Neuronal stem cell (in vitro differentiated cells): ENCODE data around the gene DDX53.

ENCODE experiments used
- DNase-seq: peaks from one replicate; pipeline ENCODE4 v3.0.0-alpha.2; 2013; ENCODE audit warnings: low spot score
- H2AFZ ChIP-seq: one replicate; pipeline ENCODE4 v1.6.1; 2013; ENCODE audit warnings: mild to moderate bottlenecking, low read length, inconsistent platforms
- H2AK5ac ChIP-seq: 2 replicates; pipeline ENCODE4 v1.6.1; 2013; ENCODE audit warnings: low read depth, mild to moderate bottlenecking, inconsistent platforms, low read length, moderate library complexity, mixed read lengths
- H2BK120ac ChIP-seq: 2 replicates; pipeline ENCODE4 v1.6.1; 2013; ENCODE audit warnings: low read depth, mild to moderate bottlenecking, inconsistent platforms, low read length, moderate library complexity, mixed read lengths
- H2BK12ac ChIP-seq: one replicate; pipeline ENCODE4 v1.6.1; 2013; ENCODE audit warnings: low read length, inconsistent platforms
- H2BK15ac ChIP-seq: 2 replicates; pipeline ENCODE4 v1.6.1; 2013; ENCODE audit warnings: mild to moderate bottlenecking, low read length, inconsistent platforms, mixed read lengths
- H2BK5ac ChIP-seq: one replicate; pipeline ENCODE4 v1.6.1; 2013; ENCODE audit warnings: inconsistent platforms, mild to moderate bottlenecking, low read length, moderate library complexity
- H3K14ac ChIP-seq: one replicate; pipeline ENCODE4 v1.6.1; 2013; ENCODE audit warnings: low read length, inconsistent platforms
- H3K18ac ChIP-seq: 2 replicates; pipeline ENCODE4 v1.6.1; 2013; ENCODE audit warnings: low read length, inconsistent platforms
- H3K23ac ChIP-seq: 2 replicates; pipeline ENCODE4 v1.6.1; 2013; ENCODE audit warnings: low read depth, mild to moderate bottlenecking, mixed read lengths, low read length, inconsistent platforms; ENCODE audit not compliant: poor library complexity
- H3K27ac ChIP-seq: replicated peaks from 3 replicates; pipeline ENCODE4 v1.5.1; 2013; ENCODE audit warnings: low read length, inconsistent platforms
- H3K27me3 ChIP-seq, 3 experiments: 2 replicates each; pipeline ENCODE4 v1.6.1; 2013; ENCODE audit warnings: low read length in 3 of 3, mild to moderate bottlenecking in 2 of 3, inconsistent platforms in 1 of 3, low read depth in 1 of 3, mixed read lengths in 1 of 3, moderate library complexity in 1 of 3; ENCODE audit not compliant: control insufficient read depth in 3 of 3, insufficient read depth in 3 of 3
- H3K36me3 ChIP-seq, 2 donors: replicated peaks in 1 of 2; 2 replicates each; pipeline ENCODE4 v1.6.1; 2013; ENCODE audit warnings: low read length in 2 of 2; ENCODE audit not compliant: control insufficient read depth in 2 of 2, insufficient read depth in 2 of 2
- H3K4ac ChIP-seq: 2 replicates; pipeline ENCODE4 v1.6.1; 2013; ENCODE audit warnings: inconsistent platforms, mild to moderate bottlenecking, low read length, moderate library complexity
- H3K4me1 ChIP-seq, 2 donors: 1 replicate in 1 of 2; 2 replicates in 1 of 2; pipeline ENCODE4 v1.6.1; 2013; ENCODE audit warnings: low read length in 2 of 2, low read depth in 1 of 2; ENCODE audit not compliant: control insufficient read depth in 2 of 2, insufficient read depth in 1 of 2
- H3K4me2 ChIP-seq: one replicate; pipeline ENCODE4 v1.6.1; 2013; ENCODE audit warnings: mild to moderate bottlenecking, low read length, inconsistent platforms; ENCODE audit not compliant: insufficient read depth, poor library complexity, severe bottlenecking
- H3K4me3 ChIP-seq, 2 donors: 2 replicates each; pipeline ENCODE4 v1.5.1; 2013; ENCODE audit warnings: low read length in 2 of 2, mild to moderate bottlenecking in 2 of 2, inconsistent platforms in 1 of 2, moderate library complexity in 1 of 2
- H3K79me1 ChIP-seq: one replicate; pipeline ENCODE4 v1.6.1; 2013; ENCODE audit warnings: low read depth, mild to moderate bottlenecking, inconsistent platforms, low read length, moderate library complexity
- H3K9ac ChIP-seq: one replicate; pipeline ENCODE4 v1.6.1; 2013; ENCODE audit warnings: mild to moderate bottlenecking, low read depth, low read length, inconsistent platforms; ENCODE audit not compliant: poor library complexity
- H3K9me3 ChIP-seq, 2 donors: replicated peaks in 1 of 2; 2 replicates each; pipeline versions ENCODE3 to v1.6.1; 2013; ENCODE audit warnings: low read length in 2 of 2, mild to moderate bottlenecking in 2 of 2, inconsistent platforms in 1 of 2, low read depth in 1 of 2, mixed read lengths in 1 of 2, moderate library complexity in 1 of 2; ENCODE audit not compliant: control insufficient read depth in 2 of 2, insufficient read depth in 1 of 2
- H4K8ac ChIP-seq: one replicate; pipeline ENCODE4 v1.6.1; 2013; ENCODE audit warnings: low read depth, mild to moderate bottlenecking, inconsistent platforms, low read length, moderate library complexity
- H4K91ac ChIP-seq: one replicate; pipeline ENCODE4 v1.6.1; 2013; ENCODE audit warnings: low read length, low read depth, mild to moderate bottlenecking, inconsistent platforms; ENCODE audit not compliant: poor library complexity
- WGBS, 2 donors: extraction: QIAGEN DNeasy Blood & Tissue Kit; methylation state at CpG; one replicate each; pipeline ENCODE4 v1.1.7; 2013; ENCODE audit warnings: missing lambda C conversion rate in 2 of 2, mixed read lengths in 1 of 2; ENCODE audit not compliant: insufficient read length in 2 of 2, insufficient replicate concordance in 1 of 2; ENCODE audit errors: extremely low coverage in 2 of 2; 5-methylcytosine and 5-hydroxymethylcytosine counted together

DDX53 gene

DNA sequence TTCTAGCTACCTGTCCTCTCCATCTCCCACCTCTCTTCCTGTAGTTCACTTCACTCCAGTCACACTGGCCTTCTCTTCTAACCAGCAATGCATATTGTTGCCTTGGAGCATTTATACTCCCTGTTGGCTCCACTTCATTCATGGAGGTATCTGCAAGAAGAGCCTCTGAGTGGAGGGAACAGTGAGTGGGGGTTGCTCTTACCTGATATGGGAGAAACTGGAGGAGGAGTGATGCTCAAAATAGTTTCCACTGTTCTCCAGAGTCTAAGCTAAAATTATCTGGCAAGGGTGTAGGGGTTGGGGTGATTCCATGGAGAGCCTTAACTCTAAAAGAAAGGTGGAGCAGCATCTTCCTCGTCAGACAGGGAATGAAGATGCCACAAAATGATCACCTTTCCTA lies 28.9 kb upstream of the DDX53 start:
- DNase-seq: no peak
- Histone ChIP-seq H2BK5ac (no peak overlapping the region), H2BK120ac (no peak overlapping the region), H2AK5ac (no peak overlapping the region), H4K91ac (no peak overlapping the region), H3K4me1 (no peaks in the 10 kb centered on the region), H3K4me2 (no peak overlapping the region), H3K18ac (no peak overlapping the region), H2BK12ac (no peak overlapping the region), H3K27ac (no peak overlapping the region), H4K8ac (no peak overlapping the region), H3K14ac (no peak overlapping the region), H2AFZ (no peak overlapping the region), H3K79me1 (no peaks in the 10 kb centered on the region), H3K23ac (no peak overlapping the region), H3K4me3 (no peak overlapping the region), H3K27me3 (no peaks in the 10 kb centered on the region), H2BK15ac (no peak overlapping the region), H3K9me3 (no peaks in the 10 kb centered on the region), H3K9ac (no peak overlapping the region), H3K4ac (no peak overlapping the region), H3K36me3 (no peaks in the 10 kb centered on the region)
- WGBS, 2 donors: no CpG with 5 or more reads among the region's 1 CpG

DNA sequence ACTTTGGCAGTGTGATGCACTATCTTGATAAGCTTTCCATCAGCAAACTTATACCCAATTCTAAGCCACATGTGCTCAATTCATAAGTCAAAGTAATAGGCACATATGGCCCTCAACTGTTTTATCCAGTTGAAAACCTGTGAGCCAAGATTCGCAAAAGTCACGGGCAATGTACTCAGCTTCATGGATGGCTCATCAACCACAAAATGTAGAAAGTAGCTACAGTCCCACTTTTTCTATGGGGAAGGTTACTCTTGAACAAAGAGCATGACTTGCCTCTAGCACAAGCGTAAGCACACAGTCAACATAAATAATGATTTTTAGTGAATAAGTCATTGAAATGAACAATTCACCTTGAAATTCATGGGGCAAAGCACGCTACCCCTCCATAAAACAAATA lies 25.1 kb upstream of the DDX53 start:
- H2BK15ac ChIP-seq: no peak overlapping the region
- WGBS, 2 donors: no CpG with 5 or more reads among the region's 4 CpGs

DNA sequence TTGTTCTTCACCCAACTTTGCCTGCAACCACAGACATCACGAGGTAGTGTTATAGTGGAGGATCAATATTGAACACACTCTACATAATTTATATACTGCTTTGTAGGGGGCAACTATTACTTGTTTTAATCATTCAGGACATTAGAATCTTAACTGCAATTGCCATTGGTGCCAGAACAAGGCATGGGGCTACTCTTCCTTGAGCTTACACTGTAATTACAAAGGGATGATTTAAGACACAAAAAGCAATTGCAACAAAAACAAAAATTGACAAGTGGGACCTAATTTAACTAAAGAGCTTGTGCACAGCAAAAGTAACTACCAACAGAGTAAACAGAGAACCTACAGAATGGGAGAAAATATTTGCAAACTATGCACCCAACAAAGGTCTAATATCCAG lies 24.0 kb upstream of the DDX53 start:
- no peak overlapping the region for H2BK5ac ChIP-seq
- H3K4me2 ChIP-seq: no peak overlapping the region
- H2AFZ ChIP-seq: no peak overlapping the region

More for the DNA sequence above, 25.1 kb upstream of the DDX53 start:
- no peak overlapping the region for H3K14ac ChIP-seq
- no peak overlapping the region for H2AK5ac ChIP-seq
- no peak overlapping the region for H3K27ac ChIP-seq
- no peak for DNase-seq
- H2AFZ ChIP-seq: no peak overlapping the region
- no peak overlapping the region for H3K18ac ChIP-seq
- no peak overlapping the region for H3K4me2 ChIP-seq
- no peaks in the 10 kb centered on the region for H3K79me1 ChIP-seq
- no peaks in the 10 kb centered on the region for H3K4me1 ChIP-seq
- no peaks in the 10 kb centered on the region for H3K27me3 ChIP-seq
- H2BK5ac ChIP-seq: no peak overlapping the region
- H3K23ac ChIP-seq: no peak overlapping the region
- no peak overlapping the region for H3K4me3 ChIP-seq
- H3K4ac ChIP-seq: no peak overlapping the region
- H4K91ac ChIP-seq: no peak overlapping the region
- no peaks in the 10 kb centered on the region for H3K36me3 ChIP-seq
- H3K9me3 ChIP-seq: no peaks in the 10 kb centered on the region
- H2BK12ac ChIP-seq: no peak overlapping the region
- no peak overlapping the region for H2BK120ac ChIP-seq
- H3K9ac ChIP-seq: no peak overlapping the region
- H4K8ac ChIP-seq: no peak overlapping the region

DNA sequence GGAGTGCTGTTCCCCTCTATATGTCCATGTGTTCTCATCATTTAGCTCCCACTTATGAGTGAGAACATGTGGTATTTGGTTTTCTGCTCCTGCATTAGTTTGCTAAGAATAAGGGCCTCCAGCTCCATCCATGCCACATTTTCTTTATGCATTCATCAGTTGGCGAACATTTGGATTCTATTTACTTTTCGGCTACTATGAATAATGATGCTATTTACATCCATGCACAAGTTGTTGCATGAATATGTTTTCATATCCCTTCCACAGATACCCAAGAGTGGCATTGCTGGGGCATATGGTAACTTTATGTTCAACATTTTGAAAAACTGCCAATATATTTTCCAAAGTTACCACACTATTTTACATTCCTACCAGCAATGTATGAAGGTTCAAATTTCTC lies 13.8 kb upstream of the DDX53 start:
- no peak overlapping the region for H2BK15ac ChIP-seq
- no peak overlapping the region for H3K14ac ChIP-seq
- H3K9me3 ChIP-seq: no peaks in the 10 kb centered on the region
- no peak overlapping the region for H2BK120ac ChIP-seq
- H3K23ac ChIP-seq: no peak overlapping the region
- H3K27ac ChIP-seq: no peak overlapping the region
- no peak overlapping the region for H4K91ac ChIP-seq
- no peak overlapping the region for H2AK5ac ChIP-seq
- H2BK5ac ChIP-seq: no peak overlapping the region
- DNase-seq: no peak
- no peak overlapping the region for H3K4me3 ChIP-seq
- H2AFZ ChIP-seq: no peak overlapping the region
- no peaks in the 10 kb centered on the region for H3K4me1 ChIP-seq
- H3K18ac ChIP-seq: no peak overlapping the region
- no peak overlapping the region for H3K4ac ChIP-seq
- H3K9ac ChIP-seq: no peak overlapping the region
- H3K79me1 ChIP-seq: no peaks in the 10 kb centered on the region
- H2BK12ac ChIP-seq: no peak overlapping the region
- WGBS, 2 donors: no CpG with 5 or more reads among the region's 2 CpGs
- H3K27me3 ChIP-seq: no peaks in the 10 kb centered on the region
- no peak overlapping the region for H3K4me2 ChIP-seq
- H3K36me3 ChIP-seq: no peaks in the 10 kb centered on the region
- H4K8ac ChIP-seq: no peak overlapping the region

More for the DNA sequence above, 24.0 kb upstream of the DDX53 start:
- H3K79me1 ChIP-seq: no peaks in the 10 kb centered on the region
- H2BK12ac ChIP-seq: no peak overlapping the region
- H3K9ac ChIP-seq: no peak overlapping the region
- no peaks in the 10 kb centered on the region for H3K27me3 ChIP-seq
- no peak overlapping the region for H4K8ac ChIP-seq
- no peaks in the 10 kb centered on the region for H3K36me3 ChIP-seq
- no peak overlapping the region for H3K14ac ChIP-seq
- H3K9me3 ChIP-seq: no peaks in the 10 kb centered on the region
- no peak overlapping the region for H3K4me3 ChIP-seq
- WGBS, 2 donors: no CpG with 5 or more reads among the region's 1 CpG
- H3K27ac ChIP-seq: no peak overlapping the region
- H3K4ac ChIP-seq: no peak overlapping the region
- H4K91ac ChIP-seq: no peak overlapping the region
- H2AK5ac ChIP-seq: no peak overlapping the region
- H3K18ac ChIP-seq: no peak overlapping the region
- no peak for DNase-seq
- H2BK120ac ChIP-seq: no peak overlapping the region
- no peak overlapping the region for H3K23ac ChIP-seq
- no peaks in the 10 kb centered on the region for H3K4me1 ChIP-seq
- no peak overlapping the region for H2BK15ac ChIP-seq
